Measurements from ENCODE around the gene ADGRD1.

ADGRD1 gene

DNA sequence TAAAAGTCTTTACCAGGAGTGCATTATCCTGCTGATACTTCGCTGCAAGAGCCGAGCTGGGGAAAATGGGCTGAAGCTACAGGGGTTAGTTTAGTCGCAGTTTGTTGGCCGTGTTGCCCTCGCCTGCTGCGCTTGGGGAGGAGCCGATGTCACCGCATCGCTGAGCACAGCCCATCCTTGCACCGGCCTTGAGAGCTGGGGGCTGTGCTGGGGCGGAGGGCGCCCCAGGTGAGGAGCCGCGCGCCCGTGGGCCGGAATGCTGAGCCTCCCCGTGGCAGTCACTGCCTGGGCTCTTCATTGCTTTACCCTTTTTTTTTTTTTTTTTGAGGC, 50.0 kb downstream of the ADGRD1 start:
- H3K4me2 ChIP-seq (ENCODE audit: low read length) = no peak overlapping the region
- no peaks in the 10 kb centered on the region for H3K36me3 ChIP-seq (ENCODE audit: insufficient read depth, low read length)
- no peaks in the 10 kb centered on the region for H3K27me3 ChIP-seq (ENCODE audit: control insufficient read depth, insufficient read depth, low read length)
- no peak overlapping the region for H3K9ac ChIP-seq (ENCODE audit: low read depth, low read length)
- no peak overlapping the region for H3K4me3 ChIP-seq (ENCODE audit: low read length)
- H3K4me1 ChIP-seq (ENCODE audit: control insufficient read depth, insufficient read depth, low read length) = no peaks in the 10 kb centered on the region
- H3K9me3 ChIP-seq (replicated peaks; ENCODE audit: low read length) = peaks cover 12% of the 10 kb centered on the region

DNA sequence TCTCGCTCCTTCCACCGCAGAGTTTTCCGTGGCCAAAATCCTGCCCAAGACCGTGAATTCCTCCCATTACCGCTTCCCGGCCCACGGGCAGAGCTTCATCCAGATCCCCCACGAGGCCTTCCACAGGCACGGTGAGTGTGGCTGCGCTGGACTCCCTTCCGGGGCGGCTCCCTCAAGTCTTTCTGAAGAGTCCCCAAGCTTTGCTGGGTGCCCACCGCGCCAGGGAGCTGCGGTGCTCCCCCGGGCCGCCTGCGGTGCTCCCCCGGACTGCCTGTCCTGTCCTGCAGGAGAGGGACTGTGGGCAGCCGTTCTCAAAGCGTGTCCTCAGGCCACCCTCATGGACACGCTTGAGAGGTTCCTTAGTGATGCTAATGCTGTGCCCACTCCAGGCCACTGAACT, 50.5 kb downstream of the ADGRD1 start:
- H3K9ac ChIP-seq (ENCODE audit: low read depth, low read length) = no peak overlapping the region
- H3K4me2 ChIP-seq (ENCODE audit: low read length) = no peak overlapping the region
- H3K4me3 ChIP-seq (ENCODE audit: low read length) = no peak overlapping the region
- H3K27me3 ChIP-seq (ENCODE audit: control insufficient read depth, insufficient read depth, low read length) = no peaks in the 10 kb centered on the region
- H3K9me3 ChIP-seq (replicated peaks; ENCODE audit: low read length) = peaks cover 14% of the 10 kb centered on the region
- H3K4me1 ChIP-seq (ENCODE audit: control insufficient read depth, insufficient read depth, low read length) = no peaks in the 10 kb centered on the region
- H3K36me3 ChIP-seq (ENCODE audit: insufficient read depth, low read length) = no peaks in the 10 kb centered on the region

DNA sequence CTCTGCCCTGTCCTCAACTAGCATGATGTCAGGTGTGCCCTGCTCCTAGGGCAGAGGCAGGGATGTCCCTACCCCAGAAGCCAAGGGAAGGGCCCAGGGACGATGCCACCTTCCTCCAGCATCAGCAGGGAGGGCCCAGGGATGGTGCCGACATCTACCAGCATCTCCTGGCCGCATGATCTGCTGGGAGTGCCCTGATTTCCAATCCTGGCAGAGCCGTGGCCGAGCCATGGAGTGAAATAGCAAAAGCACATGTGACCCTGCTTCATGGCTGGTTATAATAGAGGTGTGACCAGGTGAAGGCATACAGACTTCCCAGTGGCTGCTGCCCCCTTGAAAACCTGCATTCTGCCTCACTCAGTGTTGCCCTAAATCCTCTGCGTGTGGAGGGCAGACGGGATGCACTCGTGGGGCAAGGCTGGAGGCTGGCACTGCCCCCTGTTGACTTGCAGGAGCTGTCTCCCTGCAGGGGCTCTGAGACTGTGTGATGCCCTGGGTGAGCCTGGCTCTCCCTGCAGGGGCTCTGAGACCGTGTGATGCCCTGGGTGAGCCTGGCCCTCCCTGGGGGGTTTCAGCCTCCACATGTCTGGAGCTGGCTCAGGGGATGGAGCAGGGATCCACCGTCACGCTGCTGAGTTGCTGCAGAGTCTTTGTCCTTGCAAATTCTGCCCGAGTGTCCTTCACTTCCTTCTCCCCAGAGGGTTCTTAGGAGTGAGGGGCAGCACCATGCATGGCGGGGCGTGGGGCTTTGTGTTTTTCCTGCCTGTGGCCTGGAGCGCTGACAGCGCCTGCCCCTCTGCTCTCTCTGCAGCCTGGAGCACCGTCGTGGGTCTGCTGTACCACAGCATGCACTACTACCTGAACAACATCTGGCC, 51.7 kb downstream of the ADGRD1 start:
- Histone ChIP-seq H3K36me3 (ENCODE audit: insufficient read depth, low read length) (no peaks in the 10 kb centered on the region), H3K4me1 (ENCODE audit: control insufficient read depth, insufficient read depth, low read length) (no peaks in the 10 kb centered on the region), H3K27me3 (ENCODE audit: control insufficient read depth, insufficient read depth, low read length) (no peaks in the 10 kb centered on the region), H3K4me2 (ENCODE audit: low read length) (no peak overlapping the region), H3K9ac (ENCODE audit: low read depth, low read length) (no peak overlapping the region), H3K9me3 (replicated peaks; ENCODE audit: low read length) (peaks cover 22% of the 10 kb centered on the region), H3K4me3 (ENCODE audit: low read length) (no peak overlapping the region)

DNA sequence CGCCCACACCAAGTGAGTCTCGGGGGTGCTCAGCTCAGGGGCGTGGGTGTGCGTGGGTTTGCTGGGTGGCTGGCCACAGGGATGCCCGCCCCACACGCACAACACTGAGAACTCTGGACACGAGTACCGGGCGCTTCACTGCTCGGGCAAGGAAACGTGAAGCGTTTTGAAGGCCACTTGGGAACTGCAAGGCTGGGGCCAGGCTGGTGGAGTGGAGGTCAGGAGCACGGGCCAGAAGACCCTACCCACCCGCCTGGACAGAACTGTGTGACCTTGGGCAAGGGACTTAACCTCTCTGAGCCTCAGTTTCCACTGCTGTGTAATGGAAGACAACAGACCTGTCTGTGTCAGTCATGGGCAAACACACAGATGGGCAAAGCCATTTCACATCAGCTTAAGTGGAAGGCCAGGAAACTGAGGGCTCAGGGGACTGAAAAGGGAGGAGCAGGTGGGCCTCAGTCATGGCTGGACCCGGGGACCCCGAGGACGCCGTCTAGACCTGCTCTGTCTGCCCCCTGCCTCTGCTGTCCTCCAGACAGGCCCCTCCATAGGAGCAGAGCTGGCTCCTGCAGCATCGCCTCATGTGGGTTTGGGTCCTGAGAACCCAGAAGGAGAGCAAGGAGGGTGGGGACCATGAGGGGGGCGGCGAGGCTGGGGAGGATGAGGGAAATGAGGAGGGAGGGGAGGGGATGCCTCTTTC, 52.5 kb downstream of the ADGRD1 start:
- no peaks in the 10 kb centered on the region for H3K27me3 ChIP-seq (ENCODE audit: control insufficient read depth, insufficient read depth, low read length)
- H3K9ac ChIP-seq (ENCODE audit: low read depth, low read length) = no peak overlapping the region
- no peaks in the 10 kb centered on the region for H3K36me3 ChIP-seq (ENCODE audit: insufficient read depth, low read length)
- peaks cover 22% of the 10 kb centered on the region for H3K9me3 ChIP-seq (replicated peaks; ENCODE audit: low read length)
- H3K4me2 ChIP-seq (ENCODE audit: low read length) = no peak overlapping the region
- no peak overlapping the region for H3K4me3 ChIP-seq (ENCODE audit: low read length)
- H3K4me1 ChIP-seq (ENCODE audit: control insufficient read depth, insufficient read depth, low read length) = no peaks in the 10 kb centered on the region

DNA sequence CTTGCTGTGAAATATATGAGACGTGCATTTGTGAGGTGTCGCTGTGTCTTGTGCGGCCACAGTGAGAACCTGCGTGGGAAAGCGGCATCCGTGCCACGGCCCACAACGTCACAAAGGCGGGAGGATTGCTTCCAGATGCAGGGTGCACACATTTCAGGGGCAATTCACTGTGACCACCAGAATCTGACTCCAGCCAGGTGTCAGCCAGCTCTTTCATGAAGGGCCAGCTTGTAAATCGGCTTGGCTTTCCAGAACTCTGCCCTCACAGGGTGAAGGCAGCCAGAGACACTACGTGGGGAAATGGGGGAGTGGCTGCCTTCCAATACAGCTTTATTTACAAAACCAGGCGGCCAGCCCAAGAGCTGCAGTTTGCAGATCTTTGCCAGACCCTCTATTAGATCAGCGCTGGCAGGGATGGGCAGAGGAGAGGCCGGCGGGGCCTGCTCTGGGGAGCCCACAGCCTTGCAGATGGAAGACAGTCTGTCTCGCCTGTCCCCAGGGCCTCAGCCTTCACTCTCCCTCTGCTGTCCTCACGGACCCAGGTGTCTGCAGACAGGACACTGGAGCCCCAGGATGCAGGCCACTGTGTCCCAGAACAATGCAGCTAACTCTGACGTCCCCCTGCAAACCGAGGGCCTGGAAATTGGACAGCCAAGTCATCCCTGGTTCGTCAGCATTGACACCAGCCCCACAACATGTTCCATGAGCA, 53.5 kb downstream of the ADGRD1 start:
- H3K9ac ChIP-seq (ENCODE audit: low read depth, low read length) = no peak overlapping the region
- peaks cover 22% of the 10 kb centered on the region for H3K9me3 ChIP-seq (replicated peaks; ENCODE audit: low read length)
- H3K4me1 ChIP-seq (ENCODE audit: control insufficient read depth, insufficient read depth, low read length) = no peaks in the 10 kb centered on the region
- no peaks in the 10 kb centered on the region for H3K27me3 ChIP-seq (ENCODE audit: control insufficient read depth, insufficient read depth, low read length)
- H3K4me2 ChIP-seq (ENCODE audit: low read length) = no peak overlapping the region
- no peak overlapping the region for H3K4me3 ChIP-seq (ENCODE audit: low read length)
- H3K36me3 ChIP-seq (ENCODE audit: insufficient read depth, low read length) = no peaks in the 10 kb centered on the region

DNA sequence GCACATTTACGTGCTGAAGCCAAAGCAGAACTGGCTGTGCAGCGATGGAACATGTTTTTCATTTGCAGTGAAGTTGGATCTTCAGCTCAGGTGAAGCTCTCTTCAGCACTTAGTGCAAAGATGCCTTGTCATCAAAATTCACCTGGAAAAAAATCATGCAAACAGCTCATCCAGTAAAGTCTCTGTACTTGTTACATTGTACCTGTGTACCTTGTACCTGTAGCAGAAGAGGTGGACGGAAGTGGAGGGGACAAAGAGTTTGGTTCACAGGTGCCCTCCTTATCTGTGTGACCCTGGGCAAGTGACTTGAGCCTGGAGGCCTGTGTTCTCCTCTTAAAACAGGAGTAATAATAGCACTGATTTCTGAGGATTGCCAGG, 54.0 kb downstream of the ADGRD1 start:
- H3K9me3 ChIP-seq (replicated peaks; ENCODE audit: low read length) = peaks cover 21% of the 10 kb centered on the region
- no peaks in the 10 kb centered on the region for H3K36me3 ChIP-seq (ENCODE audit: insufficient read depth, low read length)
- H3K27me3 ChIP-seq (ENCODE audit: control insufficient read depth, insufficient read depth, low read length) = no peaks in the 10 kb centered on the region
- no peaks in the 10 kb centered on the region for H3K4me1 ChIP-seq (ENCODE audit: control insufficient read depth, insufficient read depth, low read length)
- no peak overlapping the region for H3K4me2 ChIP-seq (ENCODE audit: low read length)
- H3K9ac ChIP-seq (ENCODE audit: low read depth, low read length) = no peak overlapping the region
- H3K4me3 ChIP-seq (ENCODE audit: low read length) = no peak overlapping the region

DNA sequence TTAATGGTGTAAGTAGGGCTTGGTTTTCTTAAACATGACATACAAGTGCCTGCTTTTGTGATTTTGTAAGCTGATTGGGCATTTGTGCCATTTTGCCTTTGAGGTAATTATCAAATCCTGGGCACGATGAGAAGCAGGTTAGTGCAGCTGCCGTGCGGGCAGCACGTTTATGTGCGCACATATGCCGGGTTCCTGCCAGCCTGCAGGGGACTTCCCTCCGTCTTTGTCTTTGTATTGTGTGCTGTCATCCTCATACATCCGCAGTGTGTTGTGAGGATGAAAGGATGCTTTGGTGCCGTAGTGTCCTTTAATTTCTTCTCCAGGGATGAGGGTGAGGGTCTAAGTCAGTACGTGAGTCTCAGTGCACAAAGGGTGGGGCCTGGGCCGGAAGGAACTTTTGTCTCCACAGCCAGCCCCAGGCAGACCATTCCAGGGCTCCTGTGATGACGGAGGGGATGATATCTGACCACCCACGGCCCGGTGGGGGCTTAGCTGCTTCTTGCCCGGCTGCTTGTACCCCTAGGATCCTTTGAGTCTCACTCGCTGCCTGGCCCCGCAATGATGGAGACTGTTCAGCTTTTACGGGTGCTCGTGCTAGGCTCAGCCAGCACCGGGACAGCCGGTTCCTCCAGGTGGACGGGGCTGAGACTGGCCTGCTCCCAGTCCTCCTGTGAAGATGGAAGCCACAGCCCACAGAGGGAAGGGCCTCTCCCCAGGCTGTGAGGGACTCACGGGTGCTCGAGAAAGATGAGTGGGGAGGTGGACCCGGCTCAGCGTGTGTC, 54.6 kb downstream of the ADGRD1 start:
- H3K27me3 ChIP-seq (ENCODE audit: control insufficient read depth, insufficient read depth, low read length) = no peaks in the 10 kb centered on the region
- H3K9ac ChIP-seq (ENCODE audit: low read depth, low read length) = no peak overlapping the region
- H3K9me3 ChIP-seq (replicated peaks; ENCODE audit: low read length) = peaks cover 17% of the 10 kb centered on the region
- no peaks in the 10 kb centered on the region for H3K36me3 ChIP-seq (ENCODE audit: insufficient read depth, low read length)
- H3K4me3 ChIP-seq (ENCODE audit: low read length) = no peak overlapping the region
- H3K4me1 ChIP-seq (ENCODE audit: control insufficient read depth, insufficient read depth, low read length) = no peaks in the 10 kb centered on the region
- no peak overlapping the region for H3K4me2 ChIP-seq (ENCODE audit: low read length)

DNA sequence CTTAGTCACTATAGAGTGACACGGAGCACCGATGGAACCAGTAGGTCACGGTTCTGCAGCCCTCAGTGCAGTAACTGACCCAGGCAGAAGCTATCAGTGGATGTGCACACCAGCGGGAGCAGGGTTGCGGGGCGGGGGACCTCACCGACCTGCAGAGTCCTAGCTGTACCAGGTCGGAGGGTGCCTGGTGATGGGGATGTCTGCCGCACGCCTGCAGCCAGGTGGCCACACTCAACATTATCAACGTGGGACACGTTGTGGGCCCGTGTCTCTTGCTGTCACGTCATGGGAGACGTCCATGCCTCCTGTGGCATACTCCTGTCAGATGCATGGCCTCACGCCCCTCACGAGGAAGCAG, 55.2 kb downstream of the ADGRD1 start:
- Histone ChIP-seq H3K4me1 (ENCODE audit: control insufficient read depth, insufficient read depth, low read length) (no peaks in the 10 kb centered on the region), H3K4me3 (ENCODE audit: low read length) (no peak overlapping the region), H3K9ac (ENCODE audit: low read depth, low read length) (no peak overlapping the region), H3K27me3 (ENCODE audit: control insufficient read depth, insufficient read depth, low read length) (no peaks in the 10 kb centered on the region), H3K36me3 (ENCODE audit: insufficient read depth, low read length) (no peaks in the 10 kb centered on the region), H3K9me3 (replicated peaks; ENCODE audit: low read length) (peaks cover 17% of the 10 kb centered on the region), H3K4me2 (ENCODE audit: low read length) (no peak overlapping the region)

DNA sequence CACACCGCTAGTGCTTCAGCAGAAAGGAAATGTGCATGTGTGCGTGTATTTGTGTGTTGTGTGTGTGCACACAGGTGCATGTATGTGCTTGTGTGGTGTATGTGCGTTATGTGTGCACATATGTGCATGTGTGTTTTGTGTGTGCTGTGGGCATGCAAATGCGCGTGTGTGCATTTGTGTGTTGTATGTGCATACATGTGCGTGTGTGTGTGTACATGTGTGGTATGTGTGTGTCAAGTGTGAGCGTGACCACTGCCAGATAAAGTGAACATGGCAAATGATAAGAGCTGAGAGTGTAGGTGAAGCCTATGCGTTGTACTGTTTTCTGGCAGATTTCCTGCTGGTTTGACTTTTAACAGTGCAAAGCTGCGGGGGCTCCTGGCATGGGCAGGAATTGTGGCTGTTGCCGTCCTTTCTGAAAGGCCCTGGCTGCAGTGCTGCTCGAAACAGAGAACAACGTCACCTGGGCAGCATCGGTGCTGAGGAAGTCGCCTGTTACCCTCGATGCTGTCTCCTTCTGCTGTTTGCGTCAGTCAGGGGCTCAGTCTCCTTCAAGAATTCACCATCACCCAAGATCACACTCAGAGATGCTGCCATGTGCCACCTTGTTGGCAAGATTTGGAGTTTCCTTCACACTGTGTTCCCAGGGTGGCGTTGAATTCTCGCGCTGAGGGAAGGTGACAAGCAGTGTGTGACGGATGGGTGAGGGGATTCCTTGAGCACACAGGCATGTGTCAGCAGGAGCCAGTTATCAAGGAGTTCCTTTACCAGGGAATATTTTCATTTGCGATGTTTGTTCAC, 56.1 kb downstream of the ADGRD1 start:
- Histone ChIP-seq H3K27me3 (ENCODE audit: control insufficient read depth, insufficient read depth, low read length) (no peaks in the 10 kb centered on the region), H3K9me3 (replicated peaks; ENCODE audit: low read length) (peaks cover 17% of the 10 kb centered on the region)

DNA sequence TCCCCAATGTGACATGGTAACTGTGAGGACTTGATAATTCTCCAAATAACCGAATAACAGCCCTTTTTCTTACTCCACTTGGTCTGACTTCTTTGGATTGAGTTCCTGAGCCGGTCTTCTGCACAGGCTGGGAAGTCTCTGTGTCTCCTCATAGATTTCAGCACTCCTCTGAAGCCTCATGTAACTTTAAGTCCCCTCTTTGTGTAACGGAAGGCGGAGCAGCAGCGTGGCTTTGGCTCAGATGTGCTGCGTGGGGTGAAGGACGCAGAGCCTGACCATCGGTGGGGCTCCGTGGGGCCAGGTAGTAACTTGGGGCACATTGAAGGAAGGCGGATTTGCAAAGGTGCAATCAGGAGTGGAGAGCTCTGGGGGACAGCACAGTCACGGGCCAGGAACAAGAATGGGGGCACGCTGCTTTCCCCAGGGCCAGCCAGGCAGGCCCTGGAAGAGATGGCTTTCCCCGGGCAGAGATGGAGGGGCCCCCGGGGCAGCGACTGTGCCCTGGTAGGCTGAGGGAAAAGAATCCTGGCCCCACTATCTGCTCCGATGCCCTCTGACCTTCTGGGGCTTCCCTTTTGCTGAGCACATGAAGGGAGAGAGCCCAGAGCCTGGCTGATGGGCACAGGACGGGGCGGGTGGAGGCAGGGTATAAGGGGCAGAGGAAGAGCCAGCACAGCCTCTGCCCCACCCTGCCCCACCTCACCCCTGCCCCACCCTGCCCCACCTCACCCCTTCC, 56.9 kb downstream of the ADGRD1 start:
- no peaks in the 10 kb centered on the region for H3K27me3 ChIP-seq (ENCODE audit: control insufficient read depth, insufficient read depth, low read length)

More for the DNA sequence above, 56.1 kb downstream of the ADGRD1 start:
- no peaks in the 10 kb centered on the region for H3K4me1 ChIP-seq (ENCODE audit: control insufficient read depth, insufficient read depth, low read length)
- H3K4me2 ChIP-seq (ENCODE audit: low read length) = no peak overlapping the region
- no peaks in the 10 kb centered on the region for H3K36me3 ChIP-seq (ENCODE audit: insufficient read depth, low read length)
- H3K9ac ChIP-seq (ENCODE audit: low read depth, low read length) = no peak overlapping the region
- no peak overlapping the region for H3K4me3 ChIP-seq (ENCODE audit: low read length)

More for the DNA sequence above, 56.9 kb downstream of the ADGRD1 start:
- no peak overlapping the region for H3K4me2 ChIP-seq (ENCODE audit: low read length)
- no peak overlapping the region for H3K4me3 ChIP-seq (ENCODE audit: low read length)
- no peaks in the 10 kb centered on the region for H3K36me3 ChIP-seq (ENCODE audit: insufficient read depth, low read length)
- H3K9ac ChIP-seq (ENCODE audit: low read depth, low read length) = no peak overlapping the region
- no peaks in the 10 kb centered on the region for H3K4me1 ChIP-seq (ENCODE audit: control insufficient read depth, insufficient read depth, low read length)
- peaks cover 17% of the 10 kb centered on the region for H3K9me3 ChIP-seq (replicated peaks; ENCODE audit: low read length)

Data from skeletal muscle satellite cell (primary cell).